IPS-15b (cell line): ENCODE data around the gene ZNF462.

Experiments used
- H3K27me3 ChIP-seq: one replicate; pipeline ENCODE4 v1.6.1; 2013; ENCODE audit warnings: low read length; ENCODE audit not compliant: control insufficient read depth, insufficient read depth
- H3K36me3 ChIP-seq: one replicate; pipeline ENCODE4 v1.6.1; 2013; ENCODE audit warnings: low read length; ENCODE audit not compliant: control insufficient read depth, insufficient read depth
- H3K4me1 ChIP-seq: one replicate; pipeline ENCODE4 v1.6.1; 2013; ENCODE audit warnings: mild to moderate bottlenecking, low read length; ENCODE audit not compliant: control insufficient read depth, insufficient read depth
- H3K4me3 ChIP-seq: one replicate; pipeline ENCODE4 v1.5.1; 2013; ENCODE audit warnings: low read depth, low read length
- H3K9ac ChIP-seq: one replicate; pipeline ENCODE4 v1.6.1; 2013; ENCODE audit warnings: low read depth, mild to moderate bottlenecking, low read length
- H3K9me3 ChIP-seq: one replicate; pipeline ENCODE4 v1.6.1; 2013; ENCODE audit warnings: mild to moderate bottlenecking, low read length; ENCODE audit not compliant: control insufficient read depth, insufficient read depth

Gene ZNF462

GRCh38 chr9:106934442-106935238 lies 71.7 kb downstream of the ZNF462 start:
- Histone ChIP-seq H3K4me3 (no peak overlapping the region), H3K27me3 (no peaks in the 10 kb centered on the region), H3K9ac (no peak overlapping the region), H3K36me3 (peaks cover 52% of the 10 kb centered on the region), H3K9me3 (no peaks in the 10 kb centered on the region), H3K4me1 (peaks cover 13% of the 10 kb centered on the region)

GRCh38 chr9:106936680-106937079 lies 73.7 kb downstream of the ZNF462 start:
- Histone ChIP-seq H3K36me3 (peaks cover 48% of the 10 kb centered on the region), H3K9me3 (no peaks in the 10 kb centered on the region), H3K4me3 (no peak overlapping the region), H3K9ac (no peak overlapping the region), H3K4me1 (peaks cover 13% of the 10 kb centered on the region), H3K27me3 (no peaks in the 10 kb centered on the region)

GRCh38 chr9:106941916-106942315 lies 79.0 kb downstream of the ZNF462 start:
- no peaks in the 10 kb centered on the region for H3K4me1 ChIP-seq
- H3K36me3 ChIP-seq = peaks cover 21% of the 10 kb centered on the region
- no peak overlapping the region for H3K9ac ChIP-seq
- H3K27me3 ChIP-seq = no peaks in the 10 kb centered on the region
- no peak overlapping the region for H3K4me3 ChIP-seq
- no peaks in the 10 kb centered on the region for H3K9me3 ChIP-seq

GRCh38 chr9:106945727-106946660 lies 83.0 kb downstream of the ZNF462 start:
- Histone ChIP-seq H3K4me3 (no peak overlapping the region), H3K9me3 (no peaks in the 10 kb centered on the region), H3K9ac (no peak overlapping the region), H3K36me3 (peaks cover 8% of the 10 kb centered on the region), H3K4me1 (no peaks in the 10 kb centered on the region), H3K27me3 (no peaks in the 10 kb centered on the region)

- H3K9ac ChIP-seq = no peak overlapping the region
- no peak overlapping the region for H3K4me3 ChIP-seq
- no peaks in the 10 kb centered on the region for H3K4me1 ChIP-seq
- no peaks in the 10 kb centered on the region for H3K27me3 ChIP-seq
- peaks cover 6% of the 10 kb centered on the region for H3K36me3 ChIP-seq
- no peaks in the 10 kb centered on the region for H3K9me3 ChIP-seq
Observed at GRCh38 chr9:106947106-106947900, 84.3 kb downstream of the ZNF462 start.

GRCh38 chr9:106953174-106953573 lies 90.2 kb downstream of the ZNF462 start:
- peaks cover 3% of the 10 kb centered on the region for H3K36me3 ChIP-seq

GRCh38 chr9:106954558-106954957 lies 91.6 kb downstream of the ZNF462 start:
- Histone ChIP-seq H3K36me3 (peaks cover 15% of the 10 kb centered on the region), H3K9me3 (no peaks in the 10 kb centered on the region), H3K9ac (no peak overlapping the region), H3K27me3 (no peaks in the 10 kb centered on the region), H3K4me1 (no peaks in the 10 kb centered on the region), H3K4me3 (no peak overlapping the region)

More at GRCh38 chr9:106953174-106953573, 90.2 kb downstream of the ZNF462 start:
- Histone ChIP-seq H3K9ac (no peak overlapping the region), H3K4me3 (no peak overlapping the region), H3K4me1 (no peaks in the 10 kb centered on the region), H3K27me3 (no peaks in the 10 kb centered on the region), H3K9me3 (no peaks in the 10 kb centered on the region)

GRCh38 chr9:106954974-106955850 lies 92.2 kb downstream of the ZNF462 start:
- Histone ChIP-seq H3K4me1 (no peaks in the 10 kb centered on the region), H3K4me3 (no peak overlapping the region), H3K9me3 (no peaks in the 10 kb centered on the region), H3K9ac (no peak overlapping the region), H3K36me3 (peaks cover 15% of the 10 kb centered on the region), H3K27me3 (no peaks in the 10 kb centered on the region)

- H3K4me1 ChIP-seq = no peaks in the 10 kb centered on the region
- H3K9me3 ChIP-seq = no peaks in the 10 kb centered on the region
- H3K27me3 ChIP-seq = no peaks in the 10 kb centered on the region
- no peak overlapping the region for H3K4me3 ChIP-seq
- peaks cover 15% of the 10 kb centered on the region for H3K36me3 ChIP-seq
- no peak overlapping the region for H3K9ac ChIP-seq
Observed at GRCh38 chr9:106956971-106957370, 94.0 kb downstream of the ZNF462 start.

GRCh38 chr9:106958955-106959657 lies 96.1 kb downstream of the ZNF462 start:
- H3K9me3 ChIP-seq = no peaks in the 10 kb centered on the region
- no peaks in the 10 kb centered on the region for H3K4me1 ChIP-seq
- H3K27me3 ChIP-seq = no peaks in the 10 kb centered on the region
- H3K9ac ChIP-seq = no peak overlapping the region
- peaks cover 15% of the 10 kb centered on the region for H3K36me3 ChIP-seq
- no peak overlapping the region for H3K4me3 ChIP-seq
